ENCODE data around the gene ADCY2.

ADCY2 gene

GRCh38 chr5:7446913-7447312 lies 51.0 kb downstream of the ADCY2 start:
- no peak for DNase-seq

- no peak for DNase-seq
Observed at GRCh38 chr5:7453947-7454346, 58.0 kb downstream of the ADCY2 start.

DNA sequence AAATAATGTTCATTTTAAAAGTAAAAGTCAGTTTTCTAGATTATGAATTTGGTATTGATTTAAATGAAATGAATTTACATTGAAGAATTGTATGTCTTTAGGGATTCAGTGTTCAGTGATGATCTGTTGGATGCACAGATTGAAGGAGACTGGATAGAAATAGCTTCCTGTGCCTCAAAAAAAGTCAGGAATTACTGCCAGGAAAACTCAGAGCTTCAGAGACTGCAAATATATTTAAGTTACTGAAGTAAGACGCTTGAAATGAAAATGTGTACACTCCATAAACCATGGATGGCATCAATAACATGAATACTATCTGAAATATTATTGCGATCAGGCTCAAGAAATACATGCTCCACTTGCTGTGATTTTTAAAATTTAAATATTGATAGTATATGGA lies 60.3 kb downstream of the ADCY2 start:
- DNase-seq = no peak

- DNase-seq = no peak
Observed at GRCh38 chr5:7461371-7461770, 65.4 kb downstream of the ADCY2 start.

- no peak for DNase-seq
Observed at GRCh38 chr5:7462758-7463157, 66.8 kb downstream of the ADCY2 start.

GRCh38 chr5:7464182-7464581 lies 68.2 kb downstream of the ADCY2 start:
- no peak for DNase-seq

- no peak for DNase-seq
Observed at GRCh38 chr5:7467179-7467578, 71.2 kb downstream of the ADCY2 start.

DNA sequence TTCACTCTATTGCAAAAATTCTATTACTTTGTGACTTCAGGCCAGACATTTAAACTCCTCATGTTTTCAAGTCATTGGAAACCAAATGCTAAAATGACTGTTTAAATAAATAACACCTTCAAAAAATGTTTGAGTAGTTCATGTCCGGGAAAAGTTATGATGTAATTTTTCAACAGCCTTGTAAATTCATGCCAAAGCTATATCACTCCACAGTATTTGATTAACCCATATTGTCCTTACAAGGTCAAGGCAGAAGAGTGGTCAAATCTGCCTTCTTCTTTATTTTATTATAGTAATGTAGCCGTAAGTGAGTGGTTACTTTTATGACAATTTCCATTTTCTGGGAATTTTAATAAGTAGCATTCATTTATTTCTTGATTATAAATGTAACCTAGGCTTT lies 72.8 kb downstream of the ADCY2 start:
- no peak for DNase-seq

DNA sequence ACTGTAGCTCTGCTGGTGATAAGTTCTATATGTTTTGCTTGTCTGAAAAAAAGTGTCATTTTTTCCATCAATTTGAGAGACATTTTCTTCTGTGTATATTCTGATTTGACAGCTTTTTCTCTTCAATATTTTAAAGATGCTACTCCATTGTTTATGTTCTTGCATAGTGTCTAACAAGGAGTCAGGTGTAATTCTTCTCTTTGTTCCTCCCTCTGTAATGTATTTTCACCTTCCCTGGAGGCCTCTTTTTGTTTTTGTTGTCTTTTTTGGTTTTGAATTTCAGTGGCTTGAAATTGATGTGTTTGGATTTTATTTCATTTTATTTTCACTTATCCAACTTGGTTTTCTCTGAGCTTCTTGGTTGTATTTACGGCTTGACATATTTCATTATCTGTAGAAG lies 75.8 kb downstream of the ADCY2 start:
- DNase-seq = no peak

GRCh38 chr5:7473115-7473514 lies 77.2 kb downstream of the ADCY2 start:
- no peak for DNase-seq

GRCh38 chr5:7473668-7474215 lies 77.8 kb downstream of the ADCY2 start:
- DNase-seq = no peak

GRCh38 chr5:7474821-7475403 lies 79.0 kb downstream of the ADCY2 start:
- DNase-seq = no peak

GRCh38 chr5:7478459-7478858 lies 82.5 kb downstream of the ADCY2 start:
- DNase-seq = no peak

- no peak for DNase-seq
Observed at GRCh38 chr5:7488734-7489133, 92.8 kb downstream of the ADCY2 start.

DNA sequence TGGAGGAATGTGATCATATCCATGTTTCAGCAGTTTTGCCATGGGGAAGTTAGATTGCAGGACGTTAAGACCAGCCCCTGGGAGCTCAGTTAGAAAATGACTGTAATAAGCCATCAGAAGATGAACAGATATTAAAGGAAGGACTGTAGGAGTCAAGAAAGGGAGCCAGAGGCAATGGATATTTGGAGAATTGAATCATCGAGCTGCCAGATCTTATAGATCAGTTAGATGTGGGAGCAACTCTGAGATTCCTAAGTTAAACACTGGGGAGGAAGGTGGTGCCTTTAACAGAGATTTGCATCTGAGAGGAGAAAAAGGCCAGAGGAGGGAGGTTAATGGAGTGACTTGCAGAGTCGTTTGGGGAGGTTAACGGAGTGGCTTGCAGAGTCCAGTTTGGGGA lies 96.4 kb downstream of the ADCY2 start:
- no peak for DNase-seq

DNA sequence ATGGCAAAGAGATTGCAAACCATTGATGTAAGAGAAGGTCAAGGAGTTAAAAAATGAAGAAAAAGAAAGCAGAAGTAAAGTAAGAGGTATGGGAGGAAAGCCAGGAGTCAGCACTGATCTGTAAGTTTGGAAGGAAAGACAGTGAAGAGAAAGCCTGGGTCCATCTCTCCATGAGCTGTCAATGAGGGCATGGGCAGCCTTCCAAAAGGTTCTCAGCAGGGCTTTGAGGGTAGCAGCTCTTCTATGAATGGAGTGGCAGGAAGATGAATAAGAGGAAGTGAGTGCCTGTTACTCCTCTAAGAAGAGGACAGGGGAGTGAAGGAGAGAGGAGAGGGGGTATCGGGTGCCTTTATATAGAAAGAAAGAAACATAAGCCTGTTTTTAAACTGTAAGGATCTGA lies 97.1 kb downstream of the ADCY2 start:
- DNase-seq = peak; percentile 73

- no peak for DNase-seq
Observed at GRCh38 chr5:7493622-7494021, 97.7 kb downstream of the ADCY2 start.

GRCh38 chr5:7494481-7495130 lies 98.7 kb downstream of the ADCY2 start:
- DNase-seq = no peak

DNA sequence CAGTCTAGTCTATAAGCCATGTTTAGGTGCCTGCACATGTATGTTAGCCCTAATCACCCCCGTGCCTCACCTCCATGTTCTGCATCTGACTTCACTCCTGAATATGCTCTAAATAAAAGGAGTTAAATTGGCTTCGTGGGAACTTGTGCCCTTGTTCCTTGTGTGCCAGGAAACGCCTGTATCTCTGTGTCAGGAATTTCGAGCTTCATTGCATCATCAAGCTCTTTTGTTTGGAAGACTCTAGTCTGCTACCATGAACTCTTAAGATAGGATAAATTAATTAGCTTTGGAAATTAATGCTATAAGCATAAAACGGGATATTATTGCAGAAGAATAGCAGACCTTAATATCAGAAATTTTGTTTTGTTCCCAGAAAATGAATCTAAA lies 99.2 kb downstream of the ADCY2 start:
- DNase-seq = no peak

- DNase-seq = no peak
Observed at GRCh38 chr5:7500256-7500655, 104.3 kb downstream of the ADCY2 start.

- DNase-seq = no peak
Observed at GRCh38 chr5:7501061-7501460, 105.1 kb downstream of the ADCY2 start.

- DNase-seq = no peak
Observed at GRCh38 chr5:7503564-7503963, 107.6 kb downstream of the ADCY2 start.

- no peak for DNase-seq
Observed at GRCh38 chr5:7515284-7515914, 119.5 kb downstream of the ADCY2 start.

- no peak for DNase-seq
Observed at GRCh38 chr5:7516253-7516652, 120.3 kb downstream of the ADCY2 start.

Data from NCI-H2029 treated with DMSO at 0.1 percent for 48 hours (cell line).